WTC11 (cell line): ENCODE measurements around the gene FAM151A.

Experiments
- FOXJ3 ChIP-seq: sonication (generic); formaldehyde crosslinking; IDR thresholded peaks from 2 replicates; pipeline ENCODE4 v1.9.0; 2021; ENCODE audit warnings: missing genetic modification reagents, mild to moderate bottlenecking, borderline replicate concordance
- NFYB ChIP-seq: sonication (generic); formaldehyde crosslinking; conservative IDR thresholded peaks from 2 replicates; pipeline ENCODE4 v1.8.0; 2022; ENCODE audit warnings: low read depth, missing genetic modification reagents
- NR2C2 ChIP-seq: sonication (generic); formaldehyde crosslinking; IDR thresholded peaks from 2 replicates; pipeline ENCODE4 v1.8.0; 2022; ENCODE audit warnings: mild to moderate bottlenecking, missing genetic modification reagents
- SMAD3 ChIP-seq: sonication (generic); formaldehyde crosslinking; IDR thresholded peaks from 2 replicates; pipeline ENCODE4 v1.8.0; 2022; ENCODE audit warnings: missing genetic modification reagents, mild to moderate bottlenecking, borderline replicate concordance

- TF ChIP-seq SMAD3 (CRISPR knock-in tag) (no peak), NR2C2 (CRISPR knock-in tag) (no peak), FOXJ3 (no peak), NFYB (CRISPR knock-in tag) (no peak)
Measured at GRCh38 chr1:54575161-54575560, 48.2 kb downstream of the FAM151A start.
